C4-2B (cell line): ENCODE data around the gene MTSS2.

Experiments
- H3K27ac ChIP-seq: fragments of 450-650 bp; 2 replicates; pipeline ENCODE4 v1.5.1; 2017
- ZFX ChIP-seq: fragments of 450-650 bp; IDR thresholded peaks from 2 replicates; pipeline ENCODE4 v1.6.1; 2017
- TF ChIP-seq, protein P1 (sequence below): fragments of 450-650 bp; conservative IDR thresholded peaks from 2 replicates; pipeline ENCODE4 v1.5.1; 2017; ENCODE audit warnings: mild to moderate bottlenecking

MTSS2 gene

DNA sequence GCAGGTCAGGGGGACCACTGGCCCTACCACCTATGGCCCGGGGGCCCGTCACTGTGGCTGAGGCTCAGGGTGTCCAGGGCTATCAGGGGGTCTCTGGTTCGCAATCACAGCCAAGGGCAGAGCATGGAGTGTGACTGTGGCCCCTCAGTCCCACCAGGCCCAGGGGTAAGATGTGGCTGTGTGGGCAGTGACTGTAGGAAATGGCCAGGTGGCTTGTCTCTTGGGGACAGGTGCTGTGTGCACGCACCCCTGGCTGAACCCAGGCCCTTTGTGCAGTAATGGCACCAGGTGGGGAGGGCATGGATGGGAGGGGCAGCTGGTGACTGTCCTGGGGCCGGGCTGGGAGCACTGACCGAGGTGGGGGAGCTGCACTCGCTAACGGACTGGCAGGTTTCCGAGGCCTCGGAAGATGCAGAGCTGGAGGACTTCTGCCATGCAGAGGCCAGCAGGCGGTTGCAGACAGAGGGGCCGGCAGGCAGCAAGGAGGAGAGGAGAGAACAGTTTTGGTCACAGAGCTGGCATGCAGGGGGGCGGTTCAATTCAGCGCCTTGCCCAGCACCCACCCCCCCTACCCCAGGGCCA, 20.6 kb downstream of the MTSS2 start:
- TF ChIP-seq, protein P1, sequence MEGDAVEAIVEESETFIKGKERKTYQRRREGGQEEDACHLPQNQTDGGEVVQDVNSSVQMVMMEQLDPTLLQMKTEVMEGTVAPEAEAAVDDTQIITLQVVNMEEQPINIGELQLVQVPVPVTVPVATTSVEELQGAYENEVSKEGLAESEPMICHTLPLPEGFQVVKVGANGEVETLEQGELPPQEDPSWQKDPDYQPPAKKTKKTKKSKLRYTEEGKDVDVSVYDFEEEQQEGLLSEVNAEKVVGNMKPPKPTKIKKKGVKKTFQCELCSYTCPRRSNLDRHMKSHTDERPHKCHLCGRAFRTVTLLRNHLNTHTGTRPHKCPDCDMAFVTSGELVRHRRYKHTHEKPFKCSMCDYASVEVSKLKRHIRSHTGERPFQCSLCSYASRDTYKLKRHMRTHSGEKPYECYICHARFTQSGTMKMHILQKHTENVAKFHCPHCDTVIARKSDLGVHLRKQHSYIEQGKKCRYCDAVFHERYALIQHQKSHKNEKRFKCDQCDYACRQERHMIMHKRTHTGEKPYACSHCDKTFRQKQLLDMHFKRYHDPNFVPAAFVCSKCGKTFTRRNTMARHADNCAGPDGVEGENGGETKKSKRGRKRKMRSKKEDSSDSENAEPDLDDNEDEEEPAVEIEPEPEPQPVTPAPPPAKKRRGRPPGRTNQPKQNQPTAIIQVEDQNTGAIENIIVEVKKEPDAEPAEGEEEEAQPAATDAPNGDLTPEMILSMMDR = no peak
- no peak for TF ChIP-seq ZFX
- H3K27ac ChIP-seq = no peak overlapping the region

DNA sequence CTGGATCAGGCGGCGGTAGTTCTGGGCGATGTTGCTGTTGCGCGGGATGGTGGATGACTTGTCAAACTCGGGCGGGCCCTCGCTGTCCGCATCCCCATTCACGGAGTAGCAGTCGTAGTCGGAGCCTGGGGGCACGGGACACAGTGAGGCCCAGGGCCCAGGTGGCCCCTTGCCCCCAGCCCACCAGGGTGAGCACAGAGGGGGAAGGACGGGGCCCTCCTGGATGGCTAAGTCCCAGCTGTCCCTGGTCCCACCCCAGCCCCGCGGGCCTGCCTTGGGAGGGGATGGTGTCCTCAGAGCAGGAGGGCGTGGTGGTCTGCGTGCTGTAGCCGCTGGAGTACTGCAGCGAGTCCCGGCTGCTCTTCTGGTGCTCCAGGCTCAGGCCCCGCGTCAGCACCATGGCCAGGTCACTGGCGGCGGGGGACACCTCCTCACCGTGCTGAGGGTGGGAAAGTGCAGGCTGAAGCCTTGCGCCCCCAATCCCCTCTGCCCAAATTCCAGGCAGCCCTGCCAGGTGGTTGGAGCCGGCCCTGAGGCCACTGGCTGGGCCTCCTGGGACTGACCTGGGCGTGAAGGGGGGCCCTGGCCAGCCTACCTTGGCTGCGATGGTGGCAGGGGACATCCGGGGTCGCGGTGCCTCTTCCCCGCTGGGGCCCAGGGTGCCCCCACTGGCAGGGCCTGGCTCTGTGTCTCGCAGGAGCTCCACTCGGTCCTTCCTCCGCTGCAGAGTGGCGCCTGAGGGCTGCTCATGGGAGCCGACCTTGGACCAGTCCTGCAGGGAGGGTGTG, 21.3 kb downstream of the MTSS2 start:
- TF ChIP-seq, protein P1 = no peak
- TF ChIP-seq ZFX = no peak

DNA sequence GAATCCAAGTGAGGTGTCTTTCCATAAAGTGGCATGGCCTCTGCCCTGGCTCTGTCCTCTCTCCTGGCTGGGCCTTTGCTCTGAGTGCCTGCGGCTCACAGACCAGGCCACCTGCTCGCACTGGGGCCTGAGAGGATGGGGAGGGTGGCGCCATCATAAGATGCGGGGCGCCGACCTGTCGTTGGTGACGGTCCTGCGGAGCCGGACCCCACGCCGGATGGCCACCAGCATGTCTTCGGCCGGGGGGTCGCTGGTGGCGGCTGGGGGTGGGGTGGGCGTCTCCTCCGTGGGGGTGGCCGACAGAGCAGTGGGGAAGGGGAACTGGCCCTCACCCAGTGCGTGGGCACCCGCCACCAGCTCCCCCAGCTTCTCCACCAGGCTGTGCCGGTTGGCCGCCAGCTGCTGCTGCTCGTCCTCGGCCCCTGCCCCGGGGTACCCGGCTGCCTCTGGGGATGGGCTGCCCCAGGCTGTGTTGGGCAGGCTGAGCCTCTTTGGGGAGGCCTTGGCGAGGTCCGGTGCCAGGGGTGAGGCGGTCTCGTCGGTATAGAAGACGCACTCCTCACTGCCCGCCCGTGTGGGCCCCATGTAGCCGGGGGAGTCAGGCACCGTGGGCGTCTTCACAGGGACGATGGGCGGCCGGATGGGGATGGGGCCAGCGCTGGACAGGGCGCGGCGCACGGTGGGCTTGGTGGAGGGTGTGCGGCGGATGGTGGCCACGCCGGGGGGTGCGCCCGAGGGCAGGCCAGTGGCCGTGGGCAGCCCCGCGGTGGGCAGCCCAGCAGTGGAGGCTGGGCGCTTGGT, 22.1 kb downstream of the MTSS2 start:
- no peak overlapping the region for H3K27ac ChIP-seq
- TF ChIP-seq ZFX = no peak
- TF ChIP-seq, protein P1 = no peak

More for the DNA sequence above, 21.3 kb downstream of the MTSS2 start:
- no peak overlapping the region for H3K27ac ChIP-seq

DNA sequence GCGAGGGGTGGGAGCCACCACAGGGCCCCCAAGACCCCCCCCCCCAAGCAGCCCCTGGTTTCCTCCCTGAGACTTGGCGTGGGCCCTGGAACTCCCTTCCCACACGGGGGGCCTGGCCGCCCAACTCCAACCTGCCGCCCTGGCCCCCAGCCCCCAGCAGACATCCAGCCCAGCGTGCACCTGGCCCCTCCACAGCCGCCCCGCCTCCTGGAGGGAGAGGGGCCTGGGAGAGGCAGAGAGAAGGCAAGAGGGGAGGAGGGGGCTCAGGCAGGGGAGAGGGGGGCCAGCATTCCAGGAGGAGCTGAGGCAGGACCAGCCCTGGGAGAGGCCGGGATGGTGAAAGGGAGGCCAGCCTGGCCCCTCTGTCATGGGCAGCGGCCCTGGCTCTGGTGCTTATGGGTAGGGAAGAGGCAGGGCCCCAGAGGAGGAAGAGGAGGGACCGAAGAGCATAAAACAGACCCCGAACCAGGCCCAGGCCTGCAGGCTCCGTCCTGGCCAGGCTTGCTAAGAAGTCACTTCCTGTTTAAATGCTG, 22.8 kb downstream of the MTSS2 start:
- no peak for TF ChIP-seq ZFX
- TF ChIP-seq, protein P1 = no peak
- no peak overlapping the region for H3K27ac ChIP-seq

DNA sequence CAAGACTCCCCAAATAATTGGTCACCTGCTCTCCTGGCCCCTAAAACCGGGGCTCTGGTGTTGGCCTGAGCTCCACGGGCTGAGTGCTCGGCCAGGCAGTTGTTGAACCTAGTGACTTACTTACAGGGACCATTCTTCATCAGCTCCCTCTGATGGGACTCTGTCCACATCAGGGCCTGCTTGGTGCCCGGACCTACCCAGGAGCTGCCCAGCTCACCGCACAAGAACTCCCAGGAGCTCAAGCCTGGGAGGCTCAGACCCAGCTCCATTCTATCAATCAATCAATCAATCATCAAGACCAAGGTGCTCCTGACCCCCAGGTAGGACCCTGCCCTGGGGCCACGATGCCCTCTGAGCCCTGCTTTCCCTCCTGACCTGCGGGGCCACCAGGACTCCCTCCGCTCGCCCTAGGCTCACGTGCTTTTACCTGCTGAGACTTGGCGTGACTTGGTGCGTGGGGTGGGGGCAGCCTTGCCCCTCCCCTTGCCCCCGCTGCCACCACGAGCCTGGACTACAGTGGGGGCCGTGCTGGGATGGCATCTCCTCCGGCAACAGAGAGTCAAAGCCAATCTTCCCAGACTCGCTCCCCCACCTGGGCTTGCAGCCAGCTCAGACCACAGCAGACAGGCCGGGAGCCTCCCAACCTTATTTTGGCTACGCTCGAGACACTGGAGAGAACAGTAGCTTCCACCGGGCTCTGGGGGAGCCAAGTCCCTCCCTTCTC, 23.8 kb downstream of the MTSS2 start:
- H3K27ac ChIP-seq = no peak overlapping the region
- TF ChIP-seq ZFX = no peak
- TF ChIP-seq, protein P1 = no peak

DNA sequence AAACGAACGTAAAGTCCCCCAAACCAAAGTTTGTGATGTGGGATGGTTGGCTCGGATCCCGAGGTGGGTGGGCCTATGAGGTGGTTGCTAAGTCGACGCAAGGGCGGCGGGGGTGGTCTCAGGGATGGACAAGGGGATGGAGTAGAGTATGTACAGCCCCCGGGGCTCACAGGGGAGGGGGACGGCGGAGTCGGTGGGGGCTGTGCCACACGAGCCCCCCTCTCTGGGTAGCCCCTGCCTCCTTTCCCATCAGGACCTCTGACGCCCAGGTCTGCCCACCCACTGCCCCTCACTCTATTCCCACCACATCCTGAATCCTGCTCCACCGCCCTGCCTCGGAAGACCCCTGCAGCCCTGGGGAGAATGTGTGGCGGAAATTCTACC, 24.3 kb downstream of the MTSS2 start:
- TF ChIP-seq, protein P1 = no peak
- no peak for TF ChIP-seq ZFX
- H3K27ac ChIP-seq = no peak overlapping the region
